ENCODE data around the gene ANG.
"Not testable (repeated sequence)": the region's sequence is repeated elsewhere in the genome, so short reads cannot be mapped to it uniquely, and the experiment has no call there.

Gene ANG

DNA sequence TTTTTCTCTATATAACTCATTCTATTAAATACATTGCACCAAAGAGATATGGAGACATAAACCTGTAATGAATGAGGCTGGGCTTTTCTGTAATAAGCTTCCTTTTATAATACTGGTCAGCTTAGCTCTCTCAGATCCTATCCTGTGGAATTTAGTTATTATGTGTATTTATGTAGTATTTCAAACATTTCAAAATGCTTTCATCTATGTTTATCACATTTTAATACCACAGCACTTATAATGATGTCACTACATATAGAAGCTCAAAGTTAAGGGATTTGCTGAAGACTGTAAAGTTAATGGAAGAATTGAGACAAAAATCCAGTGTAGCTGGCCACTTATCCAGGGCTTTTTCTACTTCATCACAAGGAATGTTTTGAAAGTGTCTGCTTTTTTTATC, 11.4 kb downstream of the ANG start:
- TF ChIP-seq, protein P1, sequence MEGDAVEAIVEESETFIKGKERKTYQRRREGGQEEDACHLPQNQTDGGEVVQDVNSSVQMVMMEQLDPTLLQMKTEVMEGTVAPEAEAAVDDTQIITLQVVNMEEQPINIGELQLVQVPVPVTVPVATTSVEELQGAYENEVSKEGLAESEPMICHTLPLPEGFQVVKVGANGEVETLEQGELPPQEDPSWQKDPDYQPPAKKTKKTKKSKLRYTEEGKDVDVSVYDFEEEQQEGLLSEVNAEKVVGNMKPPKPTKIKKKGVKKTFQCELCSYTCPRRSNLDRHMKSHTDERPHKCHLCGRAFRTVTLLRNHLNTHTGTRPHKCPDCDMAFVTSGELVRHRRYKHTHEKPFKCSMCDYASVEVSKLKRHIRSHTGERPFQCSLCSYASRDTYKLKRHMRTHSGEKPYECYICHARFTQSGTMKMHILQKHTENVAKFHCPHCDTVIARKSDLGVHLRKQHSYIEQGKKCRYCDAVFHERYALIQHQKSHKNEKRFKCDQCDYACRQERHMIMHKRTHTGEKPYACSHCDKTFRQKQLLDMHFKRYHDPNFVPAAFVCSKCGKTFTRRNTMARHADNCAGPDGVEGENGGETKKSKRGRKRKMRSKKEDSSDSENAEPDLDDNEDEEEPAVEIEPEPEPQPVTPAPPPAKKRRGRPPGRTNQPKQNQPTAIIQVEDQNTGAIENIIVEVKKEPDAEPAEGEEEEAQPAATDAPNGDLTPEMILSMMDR (IDR thresholded peaks at IDR 0.05; ENCODE audit: insufficient read depth, missing control alignments): no peak
- FAIRE-seq (no peak), DNase-seq (ENCODE audit: insufficient read length, low spot score) (no peak)

DNA sequence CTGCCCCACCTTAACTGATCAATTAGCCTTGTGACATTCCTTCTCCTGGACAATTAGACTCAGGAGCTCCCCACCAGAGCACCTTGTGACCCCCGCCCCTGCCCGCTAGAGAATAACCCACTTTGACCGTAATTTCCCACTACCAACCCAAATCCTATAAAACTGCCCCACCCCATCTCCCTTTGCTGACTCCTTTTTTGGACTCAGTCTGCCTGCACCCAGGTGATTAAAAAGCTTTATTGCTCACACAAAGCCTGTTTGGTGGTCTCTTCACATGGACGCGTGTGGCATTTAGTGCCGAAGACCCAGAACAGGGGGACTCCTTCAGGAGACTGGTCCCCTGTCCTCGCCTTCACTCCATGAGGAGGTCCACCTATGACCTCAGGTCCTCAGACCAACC, 12.4 kb downstream of the ANG start:
- FAIRE-seq; DNase-seq (ENCODE audit: insufficient read length, low spot score): not testable (repeated sequence)

DNA sequence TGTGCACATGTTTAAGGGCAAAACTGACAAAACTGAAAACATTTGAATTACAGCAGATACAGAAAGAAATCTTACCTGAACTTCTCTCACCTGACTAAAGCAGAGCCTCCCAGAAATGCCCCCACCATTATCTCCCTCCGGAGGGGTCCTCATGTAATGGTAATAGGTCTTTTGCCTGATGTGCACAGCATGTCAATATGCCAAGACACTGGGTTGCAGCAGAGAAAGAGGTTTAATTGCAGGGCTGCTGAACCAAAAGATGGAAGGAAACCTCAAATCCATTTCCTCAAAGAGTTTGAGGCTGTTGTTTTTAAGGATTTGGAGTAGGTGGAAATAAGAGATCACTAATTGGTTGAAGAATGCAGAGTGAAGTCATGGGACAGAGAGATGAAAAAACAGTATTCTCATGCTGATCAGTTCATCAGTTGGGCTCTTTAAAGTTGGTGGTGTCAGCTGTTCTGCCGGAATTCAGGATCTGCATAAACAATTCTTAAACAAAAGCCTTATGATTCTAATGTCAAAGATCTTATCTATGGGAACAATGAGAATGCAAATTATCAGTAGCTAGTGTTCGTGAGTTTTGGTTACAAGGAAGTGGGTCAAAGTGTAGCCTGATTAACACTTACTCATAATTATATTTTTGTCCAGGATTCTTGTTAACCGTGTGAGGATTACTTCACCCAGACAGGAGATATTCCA, 18.2 kb downstream of the ANG start:
- TF ChIP-seq, protein P1 (IDR thresholded peaks at IDR 0.05; ENCODE audit: insufficient read depth, missing control alignments): no peak
- FAIRE-seq (no peak), DNase-seq (ENCODE audit: insufficient read length, low spot score) (no peak)

DNA sequence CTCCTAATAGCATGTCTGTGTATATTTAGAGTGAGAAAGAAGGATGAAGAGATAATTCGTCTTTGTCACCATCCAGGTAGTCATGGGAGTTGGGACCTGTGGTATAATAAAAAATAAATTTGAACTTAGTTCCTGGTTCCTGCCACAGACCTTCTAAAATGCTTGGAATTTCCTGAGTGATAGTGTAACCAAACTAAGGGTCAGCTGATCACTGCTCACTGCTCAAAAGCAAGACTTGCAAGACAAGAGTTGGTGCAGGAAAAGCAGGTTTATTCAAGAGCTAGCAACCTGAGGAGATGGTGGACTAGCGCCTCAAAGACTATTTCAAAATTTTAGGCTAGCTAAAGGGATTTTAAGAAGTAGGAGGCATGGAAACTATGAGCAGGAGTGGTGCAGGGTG, 19.1 kb downstream of the ANG start:
- TF ChIP-seq, protein P1 (IDR thresholded peaks at IDR 0.05; ENCODE audit: insufficient read depth, missing control alignments): no peak
- FAIRE-seq (no peak), DNase-seq (ENCODE audit: insufficient read length, low spot score) (no peak)

DNA sequence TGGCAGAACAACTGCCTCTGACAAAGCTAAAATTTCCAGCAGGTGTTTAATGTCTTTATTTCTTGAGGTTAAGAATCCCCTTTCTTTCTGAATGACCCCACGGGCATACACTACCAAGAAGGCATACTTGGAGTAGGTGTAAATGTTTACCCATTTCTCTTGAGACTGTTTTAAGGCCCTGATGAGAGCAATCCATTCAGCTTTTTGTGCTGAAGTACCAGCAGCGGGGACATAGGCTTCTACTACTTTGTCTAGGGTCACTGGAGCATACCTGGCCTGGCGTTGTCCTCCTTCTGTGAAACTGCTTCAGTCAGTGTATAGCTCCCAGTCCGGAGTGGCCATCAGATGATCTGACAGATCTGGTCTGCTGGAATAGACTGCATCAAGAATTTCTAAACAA, 22.7 kb downstream of the ANG start:
- FAIRE-seq (no peak), DNase-seq (ENCODE audit: insufficient read length, low spot score) (no peak)
- TF ChIP-seq, protein P1 (IDR thresholded peaks at IDR 0.05; ENCODE audit: insufficient read depth, missing control alignments): no peak

DNA sequence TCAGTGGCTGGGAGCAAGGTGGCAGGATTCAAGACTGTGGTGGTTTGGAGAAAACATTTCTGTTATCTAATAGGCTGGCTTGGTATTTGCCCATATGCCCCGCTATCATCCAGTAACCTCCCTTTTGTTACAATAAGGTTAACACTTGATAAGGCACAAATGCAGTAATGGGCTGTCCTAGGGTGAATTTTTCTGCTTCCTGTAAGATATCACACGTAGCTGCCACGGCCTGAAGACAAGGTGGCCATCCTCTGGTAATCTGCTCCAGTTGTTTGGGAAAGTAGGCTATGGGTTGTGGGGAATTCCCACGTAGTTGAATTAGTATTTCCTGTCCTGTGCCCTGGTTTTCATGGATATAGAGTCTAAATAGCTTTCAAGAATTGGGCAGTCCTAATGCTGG, 23.1 kb downstream of the ANG start:
- DNase-seq (ENCODE audit: insufficient read length, low spot score): no peak
- no peak for FAIRE-seq
- TF ChIP-seq, protein P1 (IDR thresholded peaks at IDR 0.05; ENCODE audit: insufficient read depth, missing control alignments): no peak

DNA sequence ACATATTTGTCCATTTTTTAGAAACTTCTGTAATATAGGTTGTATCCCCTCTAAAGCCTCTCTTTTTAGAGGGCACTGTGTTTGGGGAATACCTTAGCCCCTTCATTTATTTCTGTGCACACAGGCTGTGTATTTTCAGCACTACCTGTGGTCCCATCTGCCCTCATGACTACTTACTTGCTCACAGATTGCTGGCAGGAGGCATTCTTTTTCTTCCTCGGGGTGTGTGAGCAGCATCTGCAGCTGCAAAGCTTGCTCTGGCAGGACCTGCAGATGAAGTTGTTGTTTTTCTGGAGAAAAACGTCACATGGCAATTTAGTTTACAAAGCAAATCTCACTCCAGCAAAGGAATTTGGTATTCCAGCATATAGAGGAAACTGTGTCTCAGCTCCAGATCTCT, 24.3 kb downstream of the ANG start:
- DNase-seq (ENCODE audit: insufficient read length, low spot score): no peak
- TF ChIP-seq, protein P1 (IDR thresholded peaks at IDR 0.05; ENCODE audit: insufficient read depth, missing control alignments): no peak
- FAIRE-seq: no peak

Data from D721Med (cell line).